ENCODE measurements around the gene CYP2W1.

The CYP2W1 gene

DNA sequence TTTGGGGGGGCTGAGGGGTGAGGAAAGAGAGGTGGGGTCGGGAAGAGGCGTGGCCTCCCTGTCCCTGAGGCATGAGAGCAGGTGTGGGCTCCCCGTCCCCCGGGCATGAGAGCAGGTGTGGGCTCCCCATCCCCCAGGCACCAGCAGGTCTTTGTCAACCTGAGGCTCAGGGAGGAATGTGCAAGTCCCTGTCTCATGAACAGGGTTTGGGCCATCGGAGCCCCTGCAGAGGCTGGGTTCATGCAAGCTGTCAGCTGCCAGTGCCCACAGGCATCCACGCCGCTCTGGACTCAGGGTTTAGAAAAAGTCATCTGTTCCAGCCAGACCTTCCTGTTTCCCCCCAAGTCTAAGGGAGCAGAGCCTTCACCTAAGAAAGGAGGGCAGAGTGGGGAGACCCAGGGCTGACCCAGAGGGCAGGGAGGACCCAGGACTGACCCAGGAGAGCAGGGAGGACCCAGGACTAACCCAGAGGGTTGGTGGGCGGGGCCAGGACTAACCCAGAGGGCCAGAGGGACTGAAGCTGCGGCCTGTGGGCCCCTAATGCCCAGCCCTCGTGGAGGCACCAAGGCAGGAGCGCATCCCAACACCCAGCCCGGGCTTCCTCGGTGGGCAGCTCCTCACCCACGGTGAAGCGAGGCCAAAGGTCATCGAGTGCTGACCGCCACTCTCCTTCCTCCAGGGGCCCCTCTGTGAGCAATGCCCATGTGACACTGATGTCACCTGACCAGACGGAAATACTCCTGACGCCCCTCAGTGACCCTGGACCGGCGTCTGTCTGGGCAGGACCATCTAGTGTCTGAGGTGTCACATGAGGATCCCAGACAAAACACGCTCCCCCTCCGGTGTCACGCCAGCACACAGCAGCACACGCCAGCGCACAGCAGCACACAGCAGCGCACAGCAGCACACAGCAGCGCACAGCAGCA is 32.5 kb downstream of the CYP2W1 start:
- no peak for DNase-seq (ENCODE audit: low read depth)

DNA sequence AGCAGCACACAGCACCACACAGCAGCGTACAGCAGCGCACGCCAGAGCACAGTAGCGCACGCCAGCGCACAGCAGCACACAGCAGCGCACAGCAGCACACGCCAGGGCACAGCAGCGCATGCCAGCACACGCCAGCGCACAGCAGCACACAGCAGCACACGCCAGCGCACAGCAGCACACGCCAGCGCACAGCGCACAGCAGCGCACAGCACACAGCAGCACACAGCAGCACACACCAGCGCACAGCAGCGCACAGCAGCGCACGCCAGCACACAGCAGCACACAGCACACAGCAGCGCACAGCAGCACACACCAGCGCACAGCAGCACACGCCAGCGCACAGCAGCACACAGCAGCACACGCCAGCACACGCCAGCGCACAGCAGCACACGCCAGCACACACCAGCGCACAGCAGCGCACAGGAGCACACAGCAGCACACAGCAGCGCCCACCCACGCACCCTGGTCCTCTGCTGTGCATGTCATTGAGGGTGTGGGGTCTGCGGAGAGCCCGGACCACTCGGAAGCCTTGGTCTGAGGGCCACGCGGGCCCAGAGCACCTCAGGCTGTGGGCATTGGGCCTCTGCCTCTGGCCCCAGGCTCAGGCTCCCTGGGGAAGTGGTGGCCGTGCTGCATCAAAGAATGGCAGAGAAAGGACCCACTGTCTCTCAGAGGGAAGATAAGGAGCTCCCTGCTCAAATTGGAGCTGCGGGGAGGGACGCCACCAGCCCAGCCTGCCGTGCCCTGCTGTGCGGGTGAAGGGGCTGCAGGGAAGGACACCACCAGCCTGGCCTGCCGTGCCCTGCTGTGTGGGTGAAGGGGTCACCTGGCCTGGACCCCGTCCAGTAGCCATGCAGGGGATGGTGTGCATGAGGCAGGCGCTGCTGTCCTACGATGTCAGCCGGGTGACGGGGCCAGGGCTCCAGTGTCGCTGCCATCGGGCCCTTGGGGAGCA is 33.9 kb downstream of the CYP2W1 start:
- no peak for DNase-seq (ENCODE audit: low read depth)

DNA sequence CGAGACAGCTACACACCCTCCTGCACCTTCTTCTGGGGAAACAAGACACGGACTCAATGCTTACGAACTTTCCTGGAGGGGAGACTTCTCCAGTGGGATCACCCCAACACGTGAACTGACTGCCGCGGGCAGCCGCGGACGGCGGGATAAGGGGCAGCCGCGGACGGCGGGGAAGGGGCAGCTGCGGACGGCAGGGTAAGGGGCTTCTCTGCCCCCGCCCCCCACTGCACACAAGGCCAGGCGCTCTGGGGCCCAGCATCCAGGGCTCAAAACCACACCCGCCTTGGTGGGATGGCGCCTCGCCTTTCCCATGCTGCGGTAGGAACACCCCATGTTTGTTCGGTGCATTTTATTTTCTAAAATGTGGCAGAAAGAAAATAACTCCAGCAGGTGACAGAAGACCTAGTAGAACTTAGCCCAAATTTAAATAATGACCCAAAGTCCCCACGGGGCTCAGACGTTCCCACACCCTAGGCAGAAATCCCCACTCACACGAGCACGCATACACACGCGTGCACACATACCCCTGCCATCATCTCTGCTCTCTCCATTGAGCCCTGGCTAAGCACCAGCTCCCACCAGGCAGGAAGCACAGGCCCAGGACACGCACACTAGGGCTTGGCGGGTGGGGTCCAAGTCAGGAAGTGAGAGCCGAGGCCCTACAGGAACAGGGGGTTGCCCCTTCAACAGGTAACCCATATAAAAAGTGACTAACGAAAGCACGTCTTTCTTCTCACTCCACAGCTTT is 34.8 kb downstream of the CYP2W1 start:
- DNase-seq (ENCODE audit: low read depth): no peak

DNA sequence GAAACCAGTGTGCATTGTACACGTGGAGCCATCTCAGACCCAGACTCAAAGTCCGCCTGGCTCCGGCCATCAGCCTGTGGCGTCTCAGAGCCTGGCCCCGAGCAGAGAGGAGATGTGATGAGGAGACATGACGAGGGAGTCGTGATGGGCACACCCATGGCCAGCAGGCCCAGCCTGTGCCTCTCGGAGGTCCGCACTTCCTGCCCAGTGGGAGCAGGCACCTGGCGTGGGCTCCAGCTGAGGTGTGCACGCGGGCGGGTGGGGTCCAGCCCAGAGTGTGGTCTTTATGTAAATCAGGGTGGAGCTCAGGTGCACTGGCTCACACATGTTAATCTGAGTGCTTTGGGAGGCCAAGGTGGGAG is 35.3 kb downstream of the CYP2W1 start:
- DNase-seq (ENCODE audit: low read depth): no peak

DNA sequence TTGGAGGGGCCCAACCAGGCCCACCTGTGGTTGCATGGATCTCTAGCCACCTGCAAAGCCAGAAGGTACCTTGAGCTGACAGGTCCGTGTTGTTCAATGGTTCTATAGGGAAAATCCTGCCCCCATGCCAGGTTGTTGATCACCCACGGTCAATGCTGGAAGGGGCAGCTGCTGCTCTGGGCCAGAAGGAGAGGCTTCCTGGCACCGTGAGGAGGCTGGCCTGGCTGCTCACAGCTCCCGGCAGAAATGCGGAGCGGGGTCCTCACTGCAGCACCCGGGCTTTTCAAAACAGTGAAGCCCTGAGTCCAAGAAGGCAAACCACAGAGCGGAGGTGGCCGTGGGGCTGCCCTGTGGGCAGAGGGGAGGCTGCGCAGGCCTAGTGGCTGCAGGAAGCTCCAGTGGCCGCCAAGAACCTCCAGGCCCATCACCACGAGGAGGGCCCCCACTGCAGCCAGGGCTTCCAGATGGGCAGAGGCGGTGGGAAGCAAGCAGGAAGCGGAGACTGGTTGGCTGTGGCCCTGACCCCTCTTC is 36.3 kb downstream of the CYP2W1 start:
- no peak for DNase-seq (ENCODE audit: low read depth)

DNA sequence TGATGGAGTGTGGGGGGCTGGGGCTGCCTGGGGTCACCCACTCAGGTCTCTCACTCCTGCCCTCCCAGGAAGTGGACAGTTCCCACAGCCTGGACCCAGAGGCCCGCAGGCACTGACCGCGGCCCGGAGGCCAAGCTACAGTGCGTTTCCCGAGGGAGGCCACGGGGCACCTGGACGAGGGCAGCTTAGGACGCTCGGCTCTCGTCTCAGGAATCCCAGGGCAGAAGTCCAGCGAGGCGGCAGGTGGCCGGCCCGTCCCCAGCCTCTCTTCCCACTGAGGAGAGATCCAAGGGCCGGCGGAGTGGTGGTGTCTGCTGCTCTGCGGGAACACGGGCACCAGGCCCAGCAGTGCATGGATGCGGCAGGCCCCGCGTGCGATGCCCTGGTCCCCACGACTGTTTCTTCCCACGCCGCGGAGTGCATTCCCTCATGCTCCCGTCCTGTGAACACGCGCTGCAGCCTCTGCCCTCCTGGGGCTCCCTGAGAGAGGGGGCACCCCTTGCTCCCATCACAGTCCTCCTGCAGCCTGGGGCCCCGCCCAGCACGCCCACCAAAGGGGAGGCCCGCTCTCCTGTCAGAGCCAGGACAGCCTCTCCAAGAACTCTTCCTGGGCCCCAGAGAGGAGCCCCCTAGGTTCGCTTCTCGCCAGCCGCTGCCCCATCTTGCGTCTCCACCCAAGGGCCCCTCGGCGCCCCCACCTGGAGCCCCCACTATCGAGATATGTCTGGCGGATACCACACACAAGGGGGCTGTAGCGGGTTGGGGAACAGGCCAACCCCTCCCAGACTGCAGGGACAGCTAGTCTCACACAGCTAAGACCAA is 37.0 kb downstream of the CYP2W1 start:
- no peak for DNase-seq (ENCODE audit: low read depth)

DNA sequence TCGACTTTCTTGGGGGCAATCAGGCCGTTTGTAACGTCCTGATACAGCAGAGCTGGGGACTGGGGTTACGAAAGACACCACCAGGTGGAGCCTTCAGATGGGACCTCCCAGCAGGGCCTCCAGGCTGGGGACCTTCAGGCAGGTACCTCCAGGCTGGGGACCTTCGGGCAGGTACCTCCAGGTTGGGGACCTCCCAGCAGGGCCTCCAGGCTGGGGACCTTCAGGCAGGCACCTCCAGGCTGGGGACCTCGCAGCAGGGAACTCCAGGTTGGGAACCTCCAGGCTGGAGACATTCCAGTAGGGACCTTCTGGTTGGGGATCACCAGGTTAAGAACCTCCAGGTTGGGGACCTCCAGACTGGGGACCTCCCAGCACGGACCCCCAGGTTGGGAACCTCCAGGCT is 37.9 kb downstream of the CYP2W1 start:
- no peak for DNase-seq (ENCODE audit: low read depth)

DNA sequence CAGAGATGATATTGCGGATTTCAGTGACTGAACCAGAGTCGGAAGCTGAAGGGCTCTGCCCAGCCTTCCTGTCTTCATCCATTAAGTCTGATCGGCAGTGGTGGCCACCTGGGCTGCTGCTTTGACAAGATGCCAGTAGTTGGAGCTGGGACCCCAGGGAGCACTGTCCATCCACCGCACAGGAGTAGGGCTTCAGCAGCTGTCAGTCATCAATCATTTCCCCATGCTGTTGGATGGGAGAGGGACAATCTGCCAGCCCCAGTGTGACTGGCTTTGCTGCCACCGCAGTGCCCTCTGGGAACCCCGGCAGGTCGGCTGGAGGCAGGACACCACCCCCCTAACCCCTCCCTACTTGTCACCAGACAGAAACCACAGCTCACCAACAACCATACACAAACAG is 38.4 kb downstream of the CYP2W1 start:
- DNase-seq (ENCODE audit: low read depth): no peak

DNA sequence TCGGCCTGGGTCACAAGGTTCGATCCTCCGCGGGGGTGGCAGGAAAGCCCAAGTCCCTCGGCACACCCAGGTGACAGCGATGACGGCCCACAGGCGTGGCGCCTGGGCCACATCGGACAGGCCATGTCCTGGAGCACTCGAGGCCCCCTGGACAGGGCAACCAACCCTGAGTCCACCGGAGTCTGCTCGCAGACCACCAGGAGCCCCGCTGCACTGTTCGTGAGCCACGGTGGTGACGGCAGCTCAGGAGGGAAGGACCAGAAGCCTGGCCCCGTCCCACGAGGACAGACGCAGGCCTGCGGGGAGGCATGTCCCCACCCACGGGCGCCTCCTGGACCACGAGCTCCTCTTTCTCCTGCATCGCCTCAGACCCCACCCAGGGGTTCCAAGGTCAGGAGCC is 39.0 kb downstream of the CYP2W1 start:
- no peak for DNase-seq (ENCODE audit: low read depth)

DNA sequence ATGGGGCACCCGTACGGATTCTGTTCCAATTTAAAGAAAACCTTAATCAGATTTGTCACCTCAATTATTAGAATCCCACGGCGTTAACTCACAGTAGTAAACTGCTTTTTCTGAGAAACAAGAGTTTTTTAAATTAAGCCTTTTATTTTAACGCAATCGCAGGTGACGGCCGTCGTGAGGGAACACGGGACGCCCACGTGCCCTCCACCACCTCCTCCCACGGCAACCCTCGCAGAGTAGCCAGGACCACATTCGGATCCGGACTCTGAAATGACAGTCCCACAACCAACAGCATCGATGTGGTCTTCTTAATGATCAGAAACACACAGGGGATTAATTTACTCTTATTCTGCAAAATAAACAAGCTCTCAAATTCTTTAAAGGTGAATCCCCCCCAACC is 39.4 kb downstream of the CYP2W1 start:
- DNase-seq (ENCODE audit: low read depth): no peak

DNA sequence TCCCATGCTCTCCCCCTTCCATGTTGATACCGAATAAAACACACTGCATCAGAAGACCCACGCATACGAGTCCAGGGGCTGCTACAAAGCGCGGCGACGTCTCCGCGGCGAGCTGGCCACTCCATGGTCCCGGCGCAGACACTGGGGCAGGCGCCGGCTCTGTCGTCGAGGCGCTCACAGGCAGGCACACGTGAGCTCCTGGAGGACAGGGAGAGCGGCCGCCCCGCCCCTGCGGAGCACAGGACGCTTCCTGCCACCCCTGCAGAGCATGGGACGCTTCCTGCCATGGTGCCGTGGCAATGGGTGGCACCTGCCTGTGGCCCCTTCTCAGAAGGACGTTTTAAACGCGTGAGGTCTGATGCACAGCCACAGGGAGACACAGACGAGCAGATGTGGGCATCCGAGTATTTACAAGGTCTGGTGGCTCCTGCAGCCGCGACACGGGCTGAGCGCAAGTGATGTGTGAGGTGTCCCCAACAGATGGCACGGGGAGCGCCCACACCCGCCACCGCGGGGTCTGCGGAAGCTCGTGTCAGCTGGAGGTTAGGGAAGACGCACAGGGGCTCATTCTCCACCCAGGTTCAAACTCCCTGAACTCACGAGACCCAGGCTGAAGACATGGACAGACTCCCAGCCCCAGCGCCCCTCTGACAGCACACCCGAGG is 40.0 kb downstream of the CYP2W1 start:
- DNase-seq (ENCODE audit: low read depth): no peak

DNA sequence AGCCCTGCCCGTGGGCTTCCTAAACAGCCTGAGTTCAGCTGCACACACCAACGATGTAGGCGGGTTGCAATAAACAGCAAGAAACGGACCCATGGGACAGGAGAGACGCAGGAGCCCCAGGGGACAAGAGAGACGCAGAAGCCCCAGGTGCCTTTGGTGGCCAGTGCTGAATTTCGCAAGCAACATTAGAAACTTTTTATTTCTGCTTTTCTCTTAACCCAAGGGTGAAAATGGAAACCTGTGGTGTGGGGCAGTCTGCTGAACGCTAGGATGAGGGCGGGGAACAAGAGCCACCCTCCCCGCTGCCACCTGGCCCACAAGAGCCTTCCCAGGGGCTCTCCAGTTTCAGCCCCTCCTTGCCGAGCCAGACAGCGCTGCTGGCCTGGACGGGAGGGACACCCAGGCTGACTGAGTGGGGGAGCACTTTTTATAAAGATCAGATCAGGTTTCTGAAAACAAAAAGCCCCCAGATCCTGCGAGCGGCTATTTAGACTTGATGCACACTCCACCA is 41.4 kb downstream of the CYP2W1 start:
- no peak for DNase-seq (ENCODE audit: low read depth)

DNA sequence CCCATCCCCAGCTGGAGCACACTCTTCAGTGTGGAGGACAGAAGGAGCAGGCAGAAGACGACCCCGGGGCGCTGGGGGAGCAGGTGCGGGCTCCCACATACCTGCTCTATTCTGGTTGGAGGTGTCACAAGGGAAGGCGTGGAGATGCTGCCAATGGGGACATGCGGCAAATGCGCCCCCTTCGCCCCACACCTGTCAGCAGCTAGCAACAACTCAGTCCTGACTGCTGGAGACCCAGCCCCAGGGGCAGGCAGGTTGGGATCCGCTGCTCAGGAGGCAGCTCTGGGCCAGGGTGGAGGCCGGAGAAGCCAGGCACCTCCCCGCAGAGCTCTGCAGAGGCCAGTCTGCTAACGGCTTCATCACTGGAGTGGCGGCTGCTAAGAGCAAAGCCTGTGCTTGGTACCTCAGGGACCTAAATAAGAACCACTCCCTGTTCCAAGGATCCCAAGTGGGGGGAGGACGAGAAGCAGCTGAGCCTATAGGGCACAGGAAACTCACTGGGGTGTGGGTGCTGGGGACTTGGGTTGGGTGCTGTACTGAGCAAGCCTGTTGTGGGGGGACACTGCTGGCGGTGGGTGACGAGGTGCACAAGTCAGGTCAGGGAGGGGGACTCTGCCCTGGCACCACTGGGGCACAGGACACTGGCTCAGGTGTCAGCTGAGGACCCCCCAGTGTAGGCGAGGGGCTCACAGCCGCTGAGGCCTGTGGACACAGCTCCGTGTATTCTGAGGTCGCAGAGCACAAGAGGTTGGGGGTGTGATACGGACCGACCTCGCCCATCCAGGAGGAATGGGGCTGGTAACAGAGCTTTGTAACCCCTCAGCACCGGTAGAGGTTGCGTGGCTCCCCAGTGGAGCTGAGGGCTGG is 42.1 kb downstream of the CYP2W1 start:
- DNase-seq (ENCODE audit: low read depth): no peak

DNA sequence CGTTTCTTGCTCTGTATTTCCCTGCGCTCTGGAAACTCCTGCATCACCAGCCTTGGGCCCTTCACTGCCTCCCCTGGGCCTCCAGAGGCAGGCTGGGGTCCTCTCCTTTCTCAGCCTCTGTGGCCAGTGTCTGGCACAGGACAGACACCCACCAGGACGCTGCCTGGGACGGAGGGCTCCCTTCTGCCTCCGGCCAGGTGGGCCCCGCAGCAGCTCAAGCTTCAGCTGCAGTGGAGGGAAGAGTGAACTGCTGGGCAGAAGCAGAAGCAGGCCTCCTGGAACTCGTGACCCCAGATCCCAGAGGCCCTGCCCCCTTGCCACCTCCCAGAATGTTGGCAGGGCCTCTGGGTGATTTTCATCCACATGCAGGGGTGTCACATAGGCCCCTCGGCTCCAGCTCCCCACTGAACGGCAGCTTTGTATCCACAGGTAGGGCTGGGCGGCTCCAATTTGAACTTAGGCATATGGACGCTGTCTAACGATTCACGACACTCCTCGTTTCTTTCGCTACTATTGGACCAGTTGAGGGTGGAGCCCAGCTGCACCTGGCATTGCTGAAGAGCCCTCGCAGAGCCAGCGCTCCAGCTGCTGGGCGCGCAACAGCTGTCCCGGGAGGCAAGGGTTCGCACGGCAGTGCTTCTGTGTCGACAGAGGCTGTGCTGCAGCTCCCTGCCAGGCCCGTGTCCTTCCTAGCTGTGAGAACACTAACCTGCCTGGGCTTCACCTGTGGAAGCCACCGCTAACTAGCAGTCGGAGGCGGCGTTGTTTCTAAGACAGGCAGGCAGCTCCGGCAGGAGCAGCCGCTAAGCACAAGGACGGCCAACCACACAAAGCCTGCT is 43.0 kb downstream of the CYP2W1 start:
- no peak for DNase-seq (ENCODE audit: low read depth)

DNA sequence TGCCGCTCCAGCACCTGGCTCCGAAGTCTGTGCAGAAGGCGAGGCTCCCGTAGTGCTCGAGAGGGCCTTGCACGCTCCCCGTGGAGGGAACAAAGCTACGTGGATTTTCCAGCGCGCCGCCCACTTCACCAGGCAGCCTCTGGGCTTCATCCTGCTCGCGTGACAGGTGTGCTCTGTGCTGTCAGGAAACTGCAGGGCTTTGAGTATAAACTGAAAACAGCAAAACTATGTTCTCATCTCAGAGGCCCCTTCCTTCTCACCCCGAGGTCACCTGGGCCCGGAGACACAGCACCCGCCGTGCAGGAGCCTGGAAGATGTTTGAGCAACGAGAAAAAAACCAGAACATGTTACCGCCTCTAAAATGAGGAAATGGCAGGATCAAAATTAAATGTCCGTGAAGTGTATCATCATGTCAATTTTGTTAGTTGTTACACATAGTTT is 43.8 kb downstream of the CYP2W1 start:
- DNase-seq (ENCODE audit: low read depth): no peak

DNA sequence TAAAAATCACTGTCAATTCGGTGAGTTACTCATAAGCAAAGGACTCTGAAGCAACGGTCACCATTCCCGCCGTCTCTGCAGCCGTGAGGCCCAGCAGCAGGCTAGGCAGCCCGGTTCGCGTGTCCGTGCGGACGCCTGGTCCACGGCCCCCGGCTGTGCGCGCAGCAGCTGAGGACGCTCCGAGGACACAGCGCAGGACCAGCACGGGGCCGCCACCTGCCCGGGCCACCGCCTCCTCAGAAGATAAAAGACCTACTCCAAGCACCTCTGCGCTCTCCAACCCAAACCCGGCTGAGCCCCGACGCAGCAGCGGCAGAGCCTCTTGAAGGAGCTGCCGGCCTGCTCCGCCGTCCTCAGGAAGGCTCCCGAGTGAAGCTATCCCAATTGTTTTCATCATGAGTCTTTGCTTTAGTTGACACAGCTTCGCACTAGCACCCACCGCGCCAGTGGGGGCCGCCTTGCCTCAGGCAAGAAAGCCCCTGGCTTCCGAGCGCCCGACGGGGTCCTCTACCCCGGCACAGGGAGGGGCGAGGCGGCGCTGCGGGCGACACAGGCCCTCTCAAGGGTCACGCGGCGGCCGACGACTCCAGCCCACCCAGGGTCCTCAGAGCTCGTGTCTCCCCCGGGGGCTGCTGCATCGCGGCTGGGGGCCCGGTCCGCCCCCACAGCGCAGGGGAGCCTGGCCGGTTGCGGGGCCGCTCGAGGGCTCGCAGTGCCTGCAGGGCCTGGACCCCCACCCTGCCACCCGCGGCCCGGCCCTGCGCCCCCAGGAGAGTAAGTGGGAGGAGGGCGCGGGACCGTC is 44.5 kb downstream of the CYP2W1 start:
- no peak for DNase-seq (ENCODE audit: low read depth)

DNA sequence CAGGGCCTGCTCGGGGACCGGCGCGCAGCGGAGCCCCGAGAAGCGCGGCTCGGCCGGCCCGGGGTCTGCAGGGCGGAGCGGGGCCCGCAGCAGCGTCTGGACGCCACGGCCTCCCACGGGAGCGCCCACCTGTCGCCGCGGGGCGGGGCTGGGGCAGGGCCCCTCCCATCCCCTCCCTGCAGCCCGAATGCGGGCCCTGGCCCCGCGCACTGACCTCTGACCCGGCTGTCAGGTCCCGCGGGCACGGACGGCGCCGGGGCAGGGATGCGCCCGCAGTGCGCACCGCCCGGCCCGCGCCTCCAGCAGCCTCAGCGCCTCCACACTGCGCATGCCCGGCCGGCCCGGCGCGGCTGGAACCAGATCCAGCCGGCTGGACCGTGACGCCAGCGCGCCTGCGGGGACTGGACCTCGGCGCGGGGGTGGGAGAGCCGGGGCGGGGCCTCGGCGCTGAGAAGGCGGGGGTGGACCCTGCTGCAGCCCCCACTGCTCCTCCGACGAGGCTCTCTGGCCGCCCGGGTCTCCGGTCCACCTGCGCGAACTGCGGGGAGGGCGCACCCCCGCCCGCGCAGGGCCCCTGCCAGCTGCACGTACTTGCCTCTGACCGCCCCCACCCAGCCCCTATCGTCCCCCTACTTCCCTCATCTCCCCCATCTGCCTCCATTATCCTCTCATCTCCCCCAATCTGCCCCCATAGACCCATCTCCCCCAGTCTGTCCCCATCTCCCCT is 45.2 kb downstream of the CYP2W1 start:
- no peak for DNase-seq (ENCODE audit: low read depth)
